ENCODE measurements around the gene NDST4. TPM values are rescaled to one million over a fixed set of nuclear protein-coding genes. Genes with fewer than 3 reads are reported as not detected.

Gene NDST4
- total and polyA plus RNA-seq, 2 of the 4 experiments (the other 2 are of a cell fraction), result not detected

GRCh38 chr4:115159141-115159540 is 45.7 kb upstream of the NDST4 start:
- no peak overlapping the region for H3K4me3 ChIP-seq (ENCODE audit: insufficient read depth, low read depth, low read length)

More at GRCh38 chr4:115159141-115159540, 45.7 kb upstream of the NDST4 start:
- DNase-seq, result no peak
- Histone ChIP-seq H3K79me1 (ENCODE audit: low read depth in 1 of 2, low read length in 2 of 2) (no peaks in the 10 kb centered on the region), H4K20me1 (ENCODE audit: insufficient read depth, low read length) (no peaks in the 10 kb centered on the region), H3K36me3 (ENCODE audit: control insufficient read depth, insufficient read depth, low read length) (no peaks in the 10 kb centered on the region), H2BK5ac (ENCODE audit: low read depth, low read length, poor library complexity, severe bottlenecking) (no peak overlapping the region), H2BK15ac (ENCODE audit: low read depth, low read length) (no peak overlapping the region), H3K56ac (ENCODE audit: extremely low read depth, insufficient read depth, low read length) (no peak overlapping the region), H3K14ac (replicated peaks; ENCODE audit: low read depth, low read length) (no peak overlapping the region), H3K9me3 (ENCODE audit: control insufficient read depth, insufficient read depth, low read length) (0 out of 2 replicates have a peak, but pooled peaks cover 2% of the 10 kb centered on the region), H2BK20ac (ENCODE audit: low read depth, low read length) (no peak overlapping the region), H3K4me1 (ENCODE audit: control insufficient read depth, insufficient read depth, low read length) (no peaks in the 10 kb centered on the region), H3K27me3 (ENCODE audit: control insufficient read depth, insufficient read depth, low read length) (no peaks in the 10 kb centered on the region), H3K27ac (ENCODE audit: insufficient read depth, low read length) (no peak overlapping the region), H2BK120ac (ENCODE audit: low read depth, low read length) (no peak overlapping the region), H3K9me1 (ENCODE audit: insufficient read depth, low read length) (no peaks in the 10 kb centered on the region), H3K4me2 (ENCODE audit: low read depth, low read length) (no peak overlapping the region), H3K4ac (ENCODE audit: low read depth, low read length) (no peak overlapping the region), H2AK9ac (replicated peaks; ENCODE audit: low read depth, low read length, poor library complexity) (no peak overlapping the region), H2AFZ (replicated peaks; ENCODE audit: low read length, poor library complexity) (no peak overlapping the region), H3K9ac (ENCODE audit: low read depth, low read length) (no peak overlapping the region), H3K18ac (ENCODE audit: low read depth, low read length) (no peak overlapping the region), H3K23ac (ENCODE audit: low read depth, low read length) (no peak overlapping the region), H4K5ac (ENCODE audit: low read depth, low read length) (no peak overlapping the region), H4K8ac (ENCODE audit: low read depth in 2 of 2, low read length in 2 of 2) (no peak overlapping the region), H4K91ac (ENCODE audit: insufficient read depth, low read depth, low read length) (no peak overlapping the region), H2AK5ac (ENCODE audit: low read depth, low read length) (no peak overlapping the region)
- no TSS peak for BruUV-seq (replicated peaks)
- WGBS, 2 experiments (ENCODE audit: extremely low coverage in 2 of 2, insufficient read length in 1 of 2), result no CpG with 5 or more reads among the region's 1 CpG
- no peak for ATAC-seq (ENCODE audit: low read depth)
- dilution Hi-C loops (cut with HindIII; ENCODE audit: low sequenced_read_pairs, unreplicated experiment), result no loop called here
- no peak for TF ChIP-seq BHLHE40 (IDR thresholded peaks at IDR 0.05; ENCODE audit: low read depth, low read length)
- no peak for TF ChIP-seq RAD21 (IDR thresholded peaks at IDR 0.05; ENCODE audit: low read length)
- TF ChIP-seq SMC3 (IDR thresholded peaks at IDR 0.05; ENCODE audit: low read depth, low read length), result no peak
- no peak for TF ChIP-seq USF2 (IDR thresholded peaks at IDR 0.05; ENCODE audit: low read depth, low read length)
- TF ChIP-seq NFE2L2 (IDR thresholded peaks at IDR 0.05; ENCODE audit: low read depth, low read length), result no peak
- no peak for TF ChIP-seq CHD1 (IDR thresholded peaks at IDR 0.05; ENCODE audit: low read depth, low read length)
- TF ChIP-seq RCOR1 (IDR thresholded peaks at IDR 0.05; ENCODE audit: insufficient replicate concordance, low read length), result no peak
- TF ChIP-seq MAZ (IDR thresholded peaks at IDR 0.05; ENCODE audit: borderline replicate concordance, low read depth, low read length), result no peak
- TF ChIP-seq CTCF (conservative IDR thresholded peaks at IDR 0.05; ENCODE audit: low read depth, low read length), result no peak
- TF ChIP-seq MAFK (IDR thresholded peaks at IDR 0.05; ENCODE audit: low read depth, low read length), result no peak
- TF ChIP-seq CEBPB (IDR thresholded peaks at IDR 0.05; ENCODE audit: low read depth, low read length), result no peak
- TF ChIP-seq FOS (IDR thresholded peaks at IDR 0.05; ENCODE audit: low read depth, low read length), result no peak
- no peak for TF ChIP-seq POLR2A (IDR thresholded peaks at IDR 0.05; ENCODE audit: low read depth, low read length)
- no peak for TF ChIP-seq ELK1 (IDR thresholded peaks at IDR 0.05; ENCODE audit: borderline replicate concordance, low read depth, low read length)
- TF ChIP-seq RFX5 (IDR thresholded peaks at IDR 0.05; ENCODE audit: low read depth, low read length), result no peak
- no peak for TF ChIP-seq MXI1 (IDR thresholded peaks at IDR 0.05; ENCODE audit: borderline replicate concordance, low read depth, low read length)
- CTCF ChIA-PET, result interaction anchor here (0.5 kb wide), 1 partner anchor 31 kb away, joined by 4 read pairs; no protein-coding TSS in a partner anchor
- POLR2A ChIA-PET (ENCODE audit: unreplicated experiment), result no interaction called here
- intact Hi-C loops (cut with micrococcal nuclease), result no loop called here
- in situ Hi-C loops (cut with MboI; ENCODE audit: low sequenced_read_pairs), result no loop called here
